Neural crest cell (in vitro differentiated cells): Measurements from ENCODE around the gene MYG1. TPM values are rescaled to one million over a fixed set of nuclear protein-coding genes. Genes with fewer than 3 reads are reported as not detected.

Experiments
- DNase-seq: peaks from one replicate; pipeline ENCODE4 v3.0.0; 2021; ENCODE audit warnings: low read depth, mixed read lengths, low spot score
- H3K27ac Mint-ChIP-seq: one replicate; pipeline ENCODE4 v1.8.0; 2021; ENCODE audit warnings: mild to moderate bottlenecking, mixed read lengths; ENCODE audit not compliant: unreplicated experiment
- H3K27me3 Mint-ChIP-seq: 2 replicates; pipeline ENCODE4 v1.8.0; 2021; ENCODE audit warnings: low read depth, mild to moderate bottlenecking, mixed read lengths
- H3K36me3 Mint-ChIP-seq: 2 replicates; pipeline ENCODE4 v1.8.0; 2021; ENCODE audit warnings: low read depth, mild to moderate bottlenecking, mixed read lengths
- H3K4me1 Mint-ChIP-seq: 2 replicates; pipeline ENCODE4 v1.8.0; 2021; ENCODE audit warnings: mixed read lengths
- H3K4me3 Mint-ChIP-seq: one replicate; pipeline ENCODE4 v1.8.0; 2021; ENCODE audit warnings: mild to moderate bottlenecking, mixed read lengths
- H3K9me3 Mint-ChIP-seq: 2 replicates; pipeline ENCODE4 v1.8.0; 2021; ENCODE audit warnings: mixed read lengths
- total RNA-seq: library from RNA; stranded (reverse); gene quantifications from 2 replicates; pipeline ENCODE4 v1.2.1, GENCODE V29; 2021
- TF ChIP-seq, protein P1 (sequence below): fragments of 200-600 bp; sonication (generic); conservative IDR thresholded peaks from 2 replicates; pipeline ENCODE4 v1.5.0; 2021; ENCODE audit warnings: antibody characterized with exemption, mild to moderate bottlenecking

MYG1 gene
- total RNA-seq, 1 donor from 2014 or later, result 72.7 TPM

DNA sequence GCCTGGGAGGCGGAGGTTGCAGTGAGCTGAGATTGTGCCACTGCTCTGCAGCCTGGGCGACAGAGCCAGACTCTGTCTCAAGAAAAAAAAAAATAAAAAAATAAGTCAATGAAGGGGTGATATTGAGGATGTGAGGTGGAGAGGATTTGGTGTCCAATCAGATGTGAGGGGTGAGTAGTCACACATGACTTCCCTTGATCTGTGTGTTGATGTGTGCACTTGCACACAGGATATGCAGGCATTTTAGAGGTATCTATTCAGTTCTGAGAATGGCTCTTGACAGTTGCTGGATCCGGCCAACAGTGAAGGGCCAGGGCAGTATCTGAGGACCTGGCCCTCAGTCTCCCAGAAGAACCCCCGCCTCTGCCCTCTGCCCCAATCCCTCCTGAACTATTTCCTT lies 44.5 kb downstream of the MYG1 start:
- Mint-ChIP-seq H3K27ac (no peak overlapping the region), H3K9me3 (no peaks in the 10 kb centered on the region), H3K27me3 (peaks cover 12% of the 10 kb centered on the region), H3K36me3 (no peaks in the 10 kb centered on the region), H3K4me1 (peaks cover 26% of the 10 kb centered on the region), H3K4me3 (peak overlapping the region; percentile 84)
- no peak for DNase-seq
- TF ChIP-seq, protein P1, sequence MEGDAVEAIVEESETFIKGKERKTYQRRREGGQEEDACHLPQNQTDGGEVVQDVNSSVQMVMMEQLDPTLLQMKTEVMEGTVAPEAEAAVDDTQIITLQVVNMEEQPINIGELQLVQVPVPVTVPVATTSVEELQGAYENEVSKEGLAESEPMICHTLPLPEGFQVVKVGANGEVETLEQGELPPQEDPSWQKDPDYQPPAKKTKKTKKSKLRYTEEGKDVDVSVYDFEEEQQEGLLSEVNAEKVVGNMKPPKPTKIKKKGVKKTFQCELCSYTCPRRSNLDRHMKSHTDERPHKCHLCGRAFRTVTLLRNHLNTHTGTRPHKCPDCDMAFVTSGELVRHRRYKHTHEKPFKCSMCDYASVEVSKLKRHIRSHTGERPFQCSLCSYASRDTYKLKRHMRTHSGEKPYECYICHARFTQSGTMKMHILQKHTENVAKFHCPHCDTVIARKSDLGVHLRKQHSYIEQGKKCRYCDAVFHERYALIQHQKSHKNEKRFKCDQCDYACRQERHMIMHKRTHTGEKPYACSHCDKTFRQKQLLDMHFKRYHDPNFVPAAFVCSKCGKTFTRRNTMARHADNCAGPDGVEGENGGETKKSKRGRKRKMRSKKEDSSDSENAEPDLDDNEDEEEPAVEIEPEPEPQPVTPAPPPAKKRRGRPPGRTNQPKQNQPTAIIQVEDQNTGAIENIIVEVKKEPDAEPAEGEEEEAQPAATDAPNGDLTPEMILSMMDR, result no peak

DNA sequence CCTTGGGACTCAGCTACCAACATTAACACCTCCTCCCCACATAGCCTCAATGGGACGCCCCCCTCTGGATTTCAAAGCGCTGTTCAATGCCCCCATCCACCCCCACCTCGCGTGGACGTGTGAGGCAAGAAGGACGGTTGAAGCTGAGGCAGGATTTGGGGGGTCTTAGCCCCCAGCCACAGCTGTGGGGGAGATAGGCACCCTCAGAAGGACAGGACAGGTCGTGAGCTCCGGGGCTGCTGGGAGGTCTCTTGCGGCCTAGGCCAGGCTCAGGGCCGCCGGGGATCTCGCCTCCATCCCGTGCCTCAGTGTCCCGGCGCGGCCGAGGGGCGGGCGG lies 45.0 kb downstream of the MYG1 start:
- peak overlapping the region; percentile 84 for H3K4me3 Mint-ChIP-seq
- peaks cover 12% of the 10 kb centered on the region for H3K27me3 Mint-ChIP-seq
- H3K9me3 Mint-ChIP-seq, result no peaks in the 10 kb centered on the region
- TF ChIP-seq, protein P1, result no peak
- no peak for DNase-seq
- peaks cover 26% of the 10 kb centered on the region for H3K4me1 Mint-ChIP-seq
- no peaks in the 10 kb centered on the region for H3K36me3 Mint-ChIP-seq
- H3K27ac Mint-ChIP-seq, result no peak overlapping the region

DNA sequence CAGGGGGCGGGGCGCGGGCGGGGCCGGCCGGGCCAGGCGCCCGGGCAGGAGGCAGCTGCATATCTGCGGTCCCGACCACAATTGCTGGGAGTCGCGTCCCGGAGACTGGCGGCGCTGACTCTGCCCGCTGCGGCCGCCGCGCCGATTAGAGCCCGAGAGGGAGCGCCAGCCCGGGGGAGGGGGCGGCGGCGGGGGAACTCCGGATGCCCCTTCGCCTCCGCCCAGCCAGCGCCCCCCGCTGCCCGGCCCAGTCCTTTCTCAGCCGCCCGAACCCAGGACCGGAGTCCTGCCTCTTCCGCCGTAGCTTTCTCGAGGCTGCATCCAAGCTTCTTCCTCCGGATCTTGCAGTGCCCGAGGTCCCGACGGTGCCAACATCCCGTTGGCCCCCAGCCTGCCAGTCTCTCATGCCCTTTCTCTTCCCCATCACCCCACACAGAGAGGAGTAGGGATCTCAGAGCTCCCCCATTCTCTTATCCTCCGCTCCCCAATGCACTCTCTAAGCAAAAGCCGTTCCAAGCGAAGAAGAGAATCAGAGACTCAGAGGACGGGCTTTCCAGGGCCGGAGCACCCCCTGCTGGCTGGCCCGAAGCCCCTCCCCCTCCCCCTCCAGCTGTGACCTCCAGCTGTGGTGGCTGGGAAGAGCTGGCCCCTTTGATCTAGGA lies 45.5 kb downstream of the MYG1 start:
- Mint-ChIP-seq H3K27ac (peak overlapping the region; percentile 99), H3K9me3 (no peaks in the 10 kb centered on the region), H3K27me3 (peaks cover 9% of the 10 kb centered on the region), H3K36me3 (no peaks in the 10 kb centered on the region), H3K4me3 (peak overlapping the region; percentile 98), H3K4me1 (peaks cover 26% of the 10 kb centered on the region)
- TF ChIP-seq, protein P1, result peak; percentile 65
- peak; percentile 70 for DNase-seq

DNA sequence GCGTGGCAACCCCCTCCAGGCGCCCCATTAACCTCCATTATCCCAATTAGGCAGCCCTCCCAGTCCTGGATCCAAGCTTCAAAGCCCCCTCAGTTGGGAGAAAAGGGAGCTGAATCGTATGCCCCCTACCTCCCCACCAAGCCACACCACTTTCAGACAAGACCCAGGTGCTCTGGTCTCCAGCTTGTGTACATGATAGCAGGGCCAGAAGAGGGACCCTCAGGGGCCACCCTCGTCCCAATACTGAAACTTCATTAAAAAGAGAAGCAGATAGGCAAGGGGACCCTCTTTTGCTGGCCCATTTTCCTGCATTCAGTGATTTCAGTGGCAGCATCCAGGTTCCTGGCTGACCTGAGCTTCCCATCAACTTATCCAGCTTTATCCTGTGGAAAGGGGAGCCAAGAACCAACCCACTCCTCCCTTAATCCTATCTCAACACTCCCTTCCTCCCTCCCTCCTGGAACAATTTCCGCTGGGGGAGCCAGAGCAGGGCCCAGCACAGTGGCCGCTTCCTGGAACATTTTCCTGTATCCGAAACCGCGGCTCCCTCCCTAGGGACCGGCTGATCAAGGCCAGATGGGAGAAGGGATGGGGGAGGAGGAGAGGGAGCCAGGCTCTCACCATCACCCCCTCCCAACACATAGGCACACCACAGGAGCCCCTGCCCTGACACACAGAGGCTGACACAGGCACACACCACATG lies 46.1 kb downstream of the MYG1 start:
- H3K27me3 Mint-ChIP-seq, result peaks cover 5% of the 10 kb centered on the region

DNA sequence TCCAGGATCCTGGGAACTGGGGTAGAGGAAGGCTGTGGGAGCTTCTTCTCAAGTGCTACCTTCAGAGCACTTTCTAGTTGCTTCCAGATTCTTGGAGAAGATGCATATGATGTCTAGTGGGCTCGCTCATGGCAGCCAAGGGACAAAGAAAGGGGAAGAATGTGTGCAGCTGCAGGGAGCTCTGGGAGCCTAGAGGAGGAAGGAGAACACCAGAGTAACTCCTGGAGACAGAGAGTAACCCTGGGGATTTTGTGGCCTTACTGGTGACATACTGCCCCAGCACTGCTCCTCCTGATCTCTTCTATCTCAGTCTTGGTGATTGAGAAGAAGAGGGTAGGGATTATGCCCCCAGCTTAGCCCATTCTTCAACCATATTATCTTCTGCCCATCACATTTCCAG lies 47.0 kb downstream of the MYG1 start:
- TF ChIP-seq, protein P1, result no peak
- H3K9me3 Mint-ChIP-seq, result no peaks in the 10 kb centered on the region
- no peaks in the 10 kb centered on the region for H3K36me3 Mint-ChIP-seq
- DNase-seq, result no peak
- H3K4me1 Mint-ChIP-seq, result peaks cover 26% of the 10 kb centered on the region
- peak overlapping the region; percentile 27 for H3K27ac Mint-ChIP-seq
- peaks cover 3% of the 10 kb centered on the region for H3K27me3 Mint-ChIP-seq
- no peak overlapping the region for H3K4me3 Mint-ChIP-seq

More for the DNA sequence above, 46.1 kb downstream of the MYG1 start:
- no peak for DNase-seq
- Mint-ChIP-seq H3K27ac (peak overlapping the region; percentile 99), H3K36me3 (no peaks in the 10 kb centered on the region), H3K4me3 (peak overlapping the region; percentile 98), H3K9me3 (no peaks in the 10 kb centered on the region), H3K4me1 (peaks cover 26% of the 10 kb centered on the region)
- TF ChIP-seq, protein P1, result no peak
